ENCODE results near the gene AZIN2. TPM values are rescaled to one million over a fixed set of nuclear protein-coding genes. Genes with fewer than 3 reads are reported as not detected.

The AZIN2 gene
- total RNA-seq, 1 donor from 2014 or later, result 5.8 TPM

DNA sequence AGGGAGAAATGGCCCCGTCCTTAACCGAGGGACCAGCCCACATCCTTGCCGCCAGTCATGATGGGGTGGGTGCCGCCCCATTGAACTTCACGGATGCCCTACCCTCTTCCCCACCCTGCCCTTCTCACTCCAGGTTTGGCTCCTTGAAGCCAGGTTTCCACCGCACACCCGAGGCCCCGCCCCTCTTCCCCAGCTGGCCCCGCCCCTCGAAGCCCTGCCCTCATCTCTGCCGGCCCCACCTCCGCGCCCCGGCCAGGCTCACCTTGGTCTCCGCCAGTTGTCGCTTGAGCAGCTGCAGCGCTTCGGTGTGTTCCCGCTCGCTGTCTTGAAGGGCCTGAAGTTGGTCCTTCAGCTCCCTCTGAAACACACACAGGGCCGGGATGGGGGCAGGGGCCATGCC lies 84.3 kb downstream of the AZIN2 start:
- intact Hi-C loops (cut with DNase I), result no loop called here
- no peak for DNase-seq (ENCODE audit: low spot score)

DNA sequence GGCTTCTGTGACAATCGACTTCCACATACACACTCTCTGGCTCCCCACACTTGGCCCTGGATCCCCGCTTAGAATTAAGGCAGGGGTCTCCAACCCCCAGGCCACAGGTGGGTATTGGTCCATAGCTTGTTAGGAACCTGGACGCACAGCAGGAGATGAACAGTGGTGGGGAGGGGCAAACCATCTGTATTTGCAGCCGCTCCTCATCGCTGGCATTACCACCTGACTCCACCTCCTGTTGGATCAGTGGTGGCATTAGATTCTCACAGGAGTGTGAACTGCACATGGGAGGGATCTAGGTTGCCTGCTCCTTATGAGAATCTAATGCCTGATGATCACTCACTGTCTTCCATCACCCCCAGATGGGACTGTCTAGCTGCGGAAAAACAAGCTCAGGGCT lies 84.9 kb downstream of the AZIN2 start:
- intact Hi-C loops (cut with DNase I), result no loop called here
- no peak for DNase-seq (ENCODE audit: low spot score)

DNA sequence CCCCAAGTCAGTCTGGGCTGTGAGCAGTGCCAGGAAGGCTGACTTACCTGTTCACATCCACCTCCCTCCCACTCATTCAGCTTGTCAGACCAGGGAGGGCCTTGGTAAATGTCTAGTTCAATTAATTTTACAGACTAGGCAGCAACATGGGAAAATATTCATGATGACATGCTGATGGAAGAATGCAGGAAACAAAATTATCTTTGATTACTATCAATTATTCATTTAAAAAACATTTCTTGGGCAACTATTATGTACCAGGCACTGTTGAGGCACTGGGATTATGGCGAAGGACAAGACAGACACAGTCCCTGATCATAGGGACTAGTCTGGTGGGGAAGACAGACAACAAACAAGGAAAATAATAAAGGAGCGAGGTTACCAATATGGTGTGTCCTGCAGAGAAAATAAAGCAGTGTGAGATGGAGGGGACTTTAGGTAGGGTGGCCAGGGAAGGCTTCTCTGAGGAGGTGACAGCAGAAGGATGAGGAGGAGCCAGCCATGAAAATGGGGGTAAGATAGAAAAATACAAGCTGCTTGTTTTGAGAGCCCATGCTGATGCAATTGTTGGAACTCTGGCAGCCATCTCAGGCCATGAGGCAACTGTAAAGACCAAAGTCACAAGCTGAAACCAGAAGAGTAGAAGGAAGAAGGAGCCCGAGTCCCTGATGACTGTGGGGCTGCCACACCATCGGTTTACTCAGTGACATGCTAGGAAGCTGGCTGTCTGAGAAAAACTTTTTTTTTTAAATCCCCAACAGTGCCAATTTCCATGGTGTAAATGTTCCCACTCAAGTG lies 86.9 kb downstream of the AZIN2 start:
- no peak for DNase-seq (ENCODE audit: low spot score)
- intact Hi-C loops (cut with DNase I), result no loop called here

DNA sequence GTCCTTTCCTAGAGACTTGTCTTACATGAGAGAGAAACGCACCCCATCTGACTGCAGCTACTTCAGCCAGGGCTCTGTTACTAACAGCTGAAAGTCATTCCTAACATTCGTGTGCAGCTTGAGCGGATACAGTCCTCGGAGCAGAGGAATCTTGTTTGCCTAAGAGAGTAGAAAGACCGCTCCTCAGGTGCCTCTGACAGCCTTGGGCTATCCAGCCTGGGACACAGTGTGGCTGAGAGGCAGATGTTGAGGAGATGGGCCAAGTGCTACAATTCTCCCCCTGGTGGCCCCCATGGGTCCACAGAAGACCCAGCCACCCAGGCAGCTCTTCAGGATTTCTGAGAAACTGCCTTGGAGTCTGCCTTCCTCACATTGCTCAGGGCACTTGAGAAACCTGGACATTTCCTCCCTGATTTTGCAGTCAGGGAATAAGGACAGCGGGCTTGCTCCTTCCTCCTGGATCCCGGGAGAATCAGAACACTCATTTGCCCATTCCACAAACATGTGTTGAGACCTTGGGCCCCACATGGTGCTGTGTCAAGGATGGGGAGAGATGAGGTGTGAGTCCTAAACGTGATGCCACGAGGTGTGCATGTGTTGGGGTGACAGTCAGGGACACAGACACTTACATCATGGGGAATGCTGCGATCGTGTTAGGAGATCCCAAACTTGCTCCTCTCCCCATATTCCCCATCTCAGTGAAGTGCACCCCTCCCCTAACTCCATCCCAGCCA lies 87.8 kb downstream of the AZIN2 start:
- peak; percentile 56 for DNase-seq (ENCODE audit: low spot score)
- intact Hi-C loops (cut with DNase I), result no loop called here

DNA sequence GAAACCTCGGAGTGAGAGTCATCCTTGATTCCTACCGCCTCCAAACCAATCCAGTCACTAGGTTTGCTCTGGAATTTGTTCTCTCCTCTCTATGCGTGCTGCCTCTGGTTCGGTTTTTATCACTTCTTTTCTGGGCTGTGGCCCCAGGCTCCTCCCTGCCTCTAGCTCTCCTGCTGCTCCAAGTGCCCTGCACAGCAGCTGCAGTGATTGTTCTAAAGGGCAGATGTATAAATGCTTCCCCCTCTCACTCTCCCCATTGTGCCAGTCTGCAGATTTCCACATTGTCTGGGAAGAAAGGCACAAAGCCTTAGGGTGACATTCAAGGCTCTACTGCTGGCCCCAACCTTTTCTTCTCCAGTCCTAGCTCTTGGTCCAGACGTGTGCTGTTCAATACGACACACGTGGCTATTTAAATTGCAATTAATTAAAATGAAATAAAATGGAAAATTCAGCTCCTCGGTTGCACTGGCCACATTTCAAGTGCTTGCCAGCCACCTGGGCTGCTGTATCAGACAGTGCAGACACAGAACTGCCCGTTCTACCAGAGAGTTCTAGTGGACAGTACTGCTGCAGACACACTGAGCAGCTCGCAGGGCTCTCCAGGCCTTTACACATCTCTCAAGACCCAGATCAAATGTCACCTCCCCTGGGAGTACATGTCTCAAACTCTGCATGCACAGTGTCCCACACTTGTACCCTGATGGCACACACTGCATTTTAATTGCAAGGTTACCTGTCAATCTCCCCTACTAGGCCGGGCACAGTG lies 88.5 kb downstream of the AZIN2 start:
- DNase-seq (ENCODE audit: low spot score), result peak; percentile 54
- intact Hi-C loops (cut with DNase I), result no loop called here

Other genes starting within 250 kb of the AZIN2 start
- 18.7 TPM for gene FNDC5, start 210.2 kb upstream of the AZIN2 start, total RNA-seq
- not detected for gene HPCA, start 194.7 kb upstream of the AZIN2 start, total RNA-seq
- 17.0 TPM for gene TMEM54, start 179.8 kb upstream of the AZIN2 start, total RNA-seq
- gene RNF19B, start 116.3 kb upstream of the AZIN2 start, total RNA-seq, result 17.5 TPM
- 99.8 TPM for gene AK2, start 44.3 kb upstream of the AZIN2 start, total RNA-seq
- 3.5 TPM for gene TRIM62, start 100.9 kb downstream of the AZIN2 start, total RNA-seq
- gene ZNF362, start 175.3 kb downstream of the AZIN2 start, total RNA-seq, result 30.3 TPM
- gene A3GALT2, start 239.9 kb downstream of the AZIN2 start, total RNA-seq, result not detected

Data from cardiac septum (tissue), 1 donor.